Neuronal stem cell (in vitro differentiated cells): Measurements from ENCODE around the gene SFRP2.

Source experiments
- DNase-seq: peaks from one replicate; pipeline ENCODE4 v3.0.0-alpha.2; 2013; ENCODE audit warnings: low spot score
- H2AFZ ChIP-seq: one replicate; pipeline ENCODE4 v1.6.1; 2013; ENCODE audit warnings: mild to moderate bottlenecking, low read length, inconsistent platforms
- H2AK5ac ChIP-seq: 2 replicates; pipeline ENCODE4 v1.6.1; 2013; ENCODE audit warnings: low read depth, mild to moderate bottlenecking, inconsistent platforms, low read length, moderate library complexity, mixed read lengths
- H2BK120ac ChIP-seq: 2 replicates; pipeline ENCODE4 v1.6.1; 2013; ENCODE audit warnings: low read depth, mild to moderate bottlenecking, inconsistent platforms, low read length, moderate library complexity, mixed read lengths
- H2BK12ac ChIP-seq: one replicate; pipeline ENCODE4 v1.6.1; 2013; ENCODE audit warnings: low read length, inconsistent platforms
- H2BK15ac ChIP-seq: 2 replicates; pipeline ENCODE4 v1.6.1; 2013; ENCODE audit warnings: mild to moderate bottlenecking, low read length, inconsistent platforms, mixed read lengths
- H2BK5ac ChIP-seq: one replicate; pipeline ENCODE4 v1.6.1; 2013; ENCODE audit warnings: inconsistent platforms, mild to moderate bottlenecking, low read length, moderate library complexity
- H3K14ac ChIP-seq: one replicate; pipeline ENCODE4 v1.6.1; 2013; ENCODE audit warnings: low read length, inconsistent platforms
- H3K18ac ChIP-seq: 2 replicates; pipeline ENCODE4 v1.6.1; 2013; ENCODE audit warnings: low read length, inconsistent platforms
- H3K23ac ChIP-seq: 2 replicates; pipeline ENCODE4 v1.6.1; 2013; ENCODE audit warnings: low read depth, mild to moderate bottlenecking, mixed read lengths, low read length, inconsistent platforms; ENCODE audit not compliant: poor library complexity
- H3K27ac ChIP-seq: replicated peaks from 3 replicates; pipeline ENCODE4 v1.5.1; 2013; ENCODE audit warnings: low read length, inconsistent platforms
- H3K27me3 ChIP-seq, 3 experiments: 2 replicates each; pipeline ENCODE4 v1.6.1; 2013; ENCODE audit warnings: low read length in 3 of 3, mild to moderate bottlenecking in 2 of 3, inconsistent platforms in 1 of 3, low read depth in 1 of 3, mixed read lengths in 1 of 3, moderate library complexity in 1 of 3; ENCODE audit not compliant: control insufficient read depth in 3 of 3, insufficient read depth in 3 of 3
- H3K36me3 ChIP-seq, 2 donors: replicated peaks in 1 of 2; 2 replicates each; pipeline ENCODE4 v1.6.1; 2013; ENCODE audit warnings: low read length in 2 of 2; ENCODE audit not compliant: control insufficient read depth in 2 of 2, insufficient read depth in 2 of 2
- H3K4ac ChIP-seq: 2 replicates; pipeline ENCODE4 v1.6.1; 2013; ENCODE audit warnings: inconsistent platforms, mild to moderate bottlenecking, low read length, moderate library complexity
- H3K4me1 ChIP-seq, 2 donors: 1 replicate in 1 of 2; 2 replicates in 1 of 2; pipeline ENCODE4 v1.6.1; 2013; ENCODE audit warnings: low read length in 2 of 2, low read depth in 1 of 2; ENCODE audit not compliant: control insufficient read depth in 2 of 2, insufficient read depth in 1 of 2
- H3K4me2 ChIP-seq: one replicate; pipeline ENCODE4 v1.6.1; 2013; ENCODE audit warnings: mild to moderate bottlenecking, low read length, inconsistent platforms; ENCODE audit not compliant: insufficient read depth, poor library complexity, severe bottlenecking
- H3K4me3 ChIP-seq, 2 donors: 2 replicates each; pipeline ENCODE4 v1.5.1; 2013; ENCODE audit warnings: low read length in 2 of 2, mild to moderate bottlenecking in 2 of 2, inconsistent platforms in 1 of 2, moderate library complexity in 1 of 2
- H3K79me1 ChIP-seq: one replicate; pipeline ENCODE4 v1.6.1; 2013; ENCODE audit warnings: low read depth, mild to moderate bottlenecking, inconsistent platforms, low read length, moderate library complexity
- H3K9ac ChIP-seq: one replicate; pipeline ENCODE4 v1.6.1; 2013; ENCODE audit warnings: mild to moderate bottlenecking, low read depth, low read length, inconsistent platforms; ENCODE audit not compliant: poor library complexity
- H3K9me3 ChIP-seq, 2 donors: replicated peaks in 1 of 2; 2 replicates each; pipeline versions ENCODE3 to v1.6.1; 2013; ENCODE audit warnings: low read length in 2 of 2, mild to moderate bottlenecking in 2 of 2, inconsistent platforms in 1 of 2, low read depth in 1 of 2, mixed read lengths in 1 of 2, moderate library complexity in 1 of 2; ENCODE audit not compliant: control insufficient read depth in 2 of 2, insufficient read depth in 1 of 2
- H4K8ac ChIP-seq: one replicate; pipeline ENCODE4 v1.6.1; 2013; ENCODE audit warnings: low read depth, mild to moderate bottlenecking, inconsistent platforms, low read length, moderate library complexity
- H4K91ac ChIP-seq: one replicate; pipeline ENCODE4 v1.6.1; 2013; ENCODE audit warnings: low read length, low read depth, mild to moderate bottlenecking, inconsistent platforms; ENCODE audit not compliant: poor library complexity
- WGBS, 2 donors: extraction: QIAGEN DNeasy Blood & Tissue Kit; methylation state at CpG; one replicate each; pipeline ENCODE4 v1.1.7; 2013; ENCODE audit warnings: missing lambda C conversion rate in 2 of 2, mixed read lengths in 1 of 2; ENCODE audit not compliant: insufficient read length in 2 of 2, insufficient replicate concordance in 1 of 2; ENCODE audit errors: extremely low coverage in 2 of 2; 5-methylcytosine and 5-hydroxymethylcytosine counted together

Gene SFRP2

DNA sequence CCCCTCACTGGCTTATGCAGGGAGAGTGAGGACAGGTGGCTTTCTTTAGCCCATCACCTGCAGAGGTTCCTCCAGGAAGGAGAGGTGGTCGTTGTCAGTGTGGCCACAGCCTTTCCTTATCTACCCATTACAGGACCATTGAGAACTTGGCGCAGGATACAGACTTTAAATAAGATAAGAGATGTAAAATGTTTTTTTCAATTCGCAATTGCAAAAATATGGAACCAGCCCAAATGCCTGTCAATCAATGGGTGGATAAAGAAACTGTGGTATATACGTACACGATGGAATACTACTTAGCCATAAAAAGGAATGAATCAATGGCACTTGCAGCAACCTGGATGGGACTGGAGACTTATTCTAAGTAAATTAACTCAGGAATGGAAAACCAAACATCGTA, 22.1 kb downstream of the SFRP2 start:
- Histone ChIP-seq H2BK120ac (peak overlapping the region; percentile 93), H2AK5ac (peak overlapping the region; percentile 92)
- WGBS, 2 donors = no CpG with 5 or more reads among the region's 6 CpGs

GRCh38 chr4:153765894-153766293, 23.0 kb downstream of the SFRP2 start:
- H3K79me1 ChIP-seq = peaks cover 2% of the 10 kb centered on the region
- H3K18ac ChIP-seq = peak overlapping the region; percentile 84
- H2BK12ac ChIP-seq = no peak overlapping the region
- no peak overlapping the region for H4K8ac ChIP-seq
- no peak overlapping the region for H3K4me3 ChIP-seq
- H3K4me1 ChIP-seq = peaks cover 26 to 28% of the 10 kb centered on the region in 2 donors
- no peak overlapping the region for H2BK15ac ChIP-seq
- peaks cover 3 to 12% of the 10 kb centered on the region in 2 donors for H3K9me3 ChIP-seq
- no peak overlapping the region for H3K4me2 ChIP-seq
- peak overlapping the region; percentile 98 for H3K27ac ChIP-seq
- H2AK5ac ChIP-seq = peak overlapping the region; percentile 5
- no peak for DNase-seq
- no peak overlapping the region for H4K91ac ChIP-seq
- no peaks in the 10 kb centered on the region for H3K27me3 ChIP-seq
- no peak overlapping the region for H3K14ac ChIP-seq
- H3K23ac ChIP-seq = no peak overlapping the region
- H2BK120ac ChIP-seq = no peak overlapping the region
- no CpG with 5 or more reads among the region's 8 CpGs for WGBS, 2 donors
- H3K36me3 ChIP-seq = no peaks in the 10 kb centered on the region
- H2BK5ac ChIP-seq = peak overlapping the region; percentile 19
- no peak overlapping the region for H3K4ac ChIP-seq
- H2AFZ ChIP-seq = no peak overlapping the region
- no peak overlapping the region for H3K9ac ChIP-seq

More for the DNA sequence above, 22.1 kb downstream of the SFRP2 start:
- peaks cover 2% of the 10 kb centered on the region for H3K79me1 ChIP-seq
- peaks cover 25 to 26% of the 10 kb centered on the region in 2 donors for H3K4me1 ChIP-seq
- no peak overlapping the region for H3K9ac ChIP-seq
- peak overlapping the region; percentile 47 for H3K4ac ChIP-seq
- H4K8ac ChIP-seq = no peak overlapping the region
- H4K91ac ChIP-seq = no peak overlapping the region
- peak overlapping the region; percentile 98 for H3K27ac ChIP-seq
- H2BK5ac ChIP-seq = peak overlapping the region; percentile 19
- peak overlapping the region; percentile 90 for H3K18ac ChIP-seq
- DNase-seq = no peak
- H3K9me3 ChIP-seq = peaks cover 3 to 19% of the 10 kb centered on the region in 2 donors
- H2AFZ ChIP-seq = no peak overlapping the region
- H3K23ac ChIP-seq = peak overlapping the region; percentile 51
- H3K36me3 ChIP-seq = no peaks in the 10 kb centered on the region
- no peak overlapping the region for H2BK12ac ChIP-seq
- H3K27me3 ChIP-seq = no peaks in the 10 kb centered on the region
- no peak overlapping the region for H2BK15ac ChIP-seq
- no peak overlapping the region for H3K4me3 ChIP-seq
- no peak overlapping the region for H3K4me2 ChIP-seq
- no peak overlapping the region for H3K14ac ChIP-seq

DNA sequence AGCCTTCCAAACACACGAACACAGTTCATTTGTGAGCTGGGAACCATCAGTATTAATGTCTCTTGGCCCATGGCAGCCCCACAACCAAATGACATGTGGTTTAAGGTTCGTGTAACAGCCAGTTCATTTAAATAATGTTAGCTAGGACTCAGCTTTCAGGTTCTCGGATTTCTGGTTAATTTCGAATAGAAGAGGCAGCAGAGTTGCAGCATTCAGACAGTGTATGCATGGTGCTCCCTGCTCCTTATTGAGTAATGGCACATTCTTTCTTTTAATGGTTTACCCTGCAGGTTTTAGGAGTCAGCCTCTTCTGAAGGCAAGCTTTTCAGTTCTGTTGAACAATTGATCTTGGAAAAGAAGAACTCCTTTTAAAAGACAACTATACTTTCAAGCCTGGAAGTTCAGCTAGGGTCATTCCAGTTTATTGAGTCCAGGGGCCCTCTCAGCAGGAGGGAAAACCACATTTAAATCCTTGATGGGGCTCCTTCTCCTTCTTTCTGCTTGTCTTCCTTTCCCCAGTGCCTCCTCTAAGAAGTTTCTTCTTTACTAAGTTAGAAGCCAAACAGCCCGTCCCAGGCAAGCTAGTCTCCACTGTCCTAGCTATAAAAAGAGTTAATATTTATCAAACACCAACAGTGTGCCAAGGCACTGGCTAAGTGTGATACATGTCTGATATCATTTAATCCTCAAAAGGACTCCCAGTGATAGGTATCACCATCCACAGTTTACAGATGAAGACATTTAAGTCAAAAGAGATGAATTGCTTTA, 24.1 kb downstream of the SFRP2 start:
- Histone ChIP-seq H3K4me2 (peak overlapping the region; percentile 15), H3K4me1 (peaks cover 30 to 32% of the 10 kb centered on the region in 2 donors), H2BK5ac (no peak overlapping the region), H2BK120ac (no peak overlapping the region), H3K79me1 (peaks cover 2% of the 10 kb centered on the region), H2AK5ac (no peak overlapping the region), H3K27me3 (no peaks in the 10 kb centered on the region), H3K9me3 (peaks cover 3 to 7% of the 10 kb centered on the region in 2 donors), H4K91ac (no peak overlapping the region), H2BK15ac (no peak overlapping the region), H4K8ac (no peak overlapping the region), H3K27ac (peak overlapping the region; percentile 98), H3K4me3 (no peak overlapping the region), H3K23ac (no peak overlapping the region), H3K9ac (no peak overlapping the region), H3K18ac (no peak overlapping the region), H2BK12ac (no peak overlapping the region), H3K36me3 (no peaks in the 10 kb centered on the region), H3K4ac (no peak overlapping the region), H2AFZ (peak overlapping the region; percentile 14), H3K14ac (no peak overlapping the region)
- no peak for DNase-seq
- WGBS, 2 donors = no CpG with 5 or more reads among the region's 5 CpGs

- H3K9me3 ChIP-seq = peaks cover 3 to 7% of the 10 kb centered on the region in 2 donors
- H3K4ac ChIP-seq = no peak overlapping the region
- H3K27me3 ChIP-seq = no peaks in the 10 kb centered on the region
- H3K18ac ChIP-seq = no peak overlapping the region
- DNase-seq = no peak
- no peak overlapping the region for H3K14ac ChIP-seq
- H3K23ac ChIP-seq = no peak overlapping the region
- peak overlapping the region; percentile 98 for H3K27ac ChIP-seq
- H3K4me2 ChIP-seq = no peak overlapping the region
- H3K9ac ChIP-seq = no peak overlapping the region
- H2AK5ac ChIP-seq = no peak overlapping the region
- peak overlapping the region; percentile 41 for H2AFZ ChIP-seq
- H3K79me1 ChIP-seq = peaks cover 5% of the 10 kb centered on the region
- no peak overlapping the region for H4K91ac ChIP-seq
- H2BK12ac ChIP-seq = no peak overlapping the region
- peaks cover 30 to 36% of the 10 kb centered on the region in 2 donors for H3K4me1 ChIP-seq
- H2BK5ac ChIP-seq = no peak overlapping the region
- WGBS, 2 donors = no CpG with 5 or more reads among the region's 1 CpG
- H2BK15ac ChIP-seq = no peak overlapping the region
- no peak overlapping the region for H2BK120ac ChIP-seq
- no peaks in the 10 kb centered on the region for H3K36me3 ChIP-seq
- H3K4me3 ChIP-seq = no peak overlapping the region
- no peak overlapping the region for H4K8ac ChIP-seq
These were observed 25.5 kb downstream of the SFRP2 start for GRCh38 chr4:153763404-153763803.
